OCI-M2 (cell line): ENCODE measurements around the gene HNF4A.

ENCODE experiments used
- DNase-seq: peaks from one replicate; lab custom pipeline; 2025; ENCODE audit not compliant: unreplicated experiment; lab: John Stamatoyannopoulos, UW

HNF4A gene

DNA sequence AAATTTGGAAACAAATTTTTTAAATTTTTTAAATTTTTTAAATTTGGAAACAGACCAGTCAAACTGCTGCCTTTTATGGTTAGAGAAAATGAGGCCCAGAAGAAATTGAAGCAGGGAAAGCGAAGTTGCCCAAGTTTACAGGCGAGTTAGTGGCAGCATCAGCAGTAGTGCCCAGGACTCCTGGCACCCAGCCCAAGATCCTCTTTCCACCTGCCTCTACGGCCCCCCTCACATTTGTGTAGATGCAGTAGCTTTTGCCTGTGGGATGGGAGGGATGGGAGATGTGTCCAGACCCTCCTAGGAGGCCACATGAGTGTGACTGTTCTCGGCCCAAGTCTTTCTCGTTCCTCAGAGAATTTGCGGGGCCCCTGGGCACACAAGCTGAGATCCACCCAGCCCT is 49.8 kb downstream of the HNF4A start:
- no peak for DNase-seq

DNA sequence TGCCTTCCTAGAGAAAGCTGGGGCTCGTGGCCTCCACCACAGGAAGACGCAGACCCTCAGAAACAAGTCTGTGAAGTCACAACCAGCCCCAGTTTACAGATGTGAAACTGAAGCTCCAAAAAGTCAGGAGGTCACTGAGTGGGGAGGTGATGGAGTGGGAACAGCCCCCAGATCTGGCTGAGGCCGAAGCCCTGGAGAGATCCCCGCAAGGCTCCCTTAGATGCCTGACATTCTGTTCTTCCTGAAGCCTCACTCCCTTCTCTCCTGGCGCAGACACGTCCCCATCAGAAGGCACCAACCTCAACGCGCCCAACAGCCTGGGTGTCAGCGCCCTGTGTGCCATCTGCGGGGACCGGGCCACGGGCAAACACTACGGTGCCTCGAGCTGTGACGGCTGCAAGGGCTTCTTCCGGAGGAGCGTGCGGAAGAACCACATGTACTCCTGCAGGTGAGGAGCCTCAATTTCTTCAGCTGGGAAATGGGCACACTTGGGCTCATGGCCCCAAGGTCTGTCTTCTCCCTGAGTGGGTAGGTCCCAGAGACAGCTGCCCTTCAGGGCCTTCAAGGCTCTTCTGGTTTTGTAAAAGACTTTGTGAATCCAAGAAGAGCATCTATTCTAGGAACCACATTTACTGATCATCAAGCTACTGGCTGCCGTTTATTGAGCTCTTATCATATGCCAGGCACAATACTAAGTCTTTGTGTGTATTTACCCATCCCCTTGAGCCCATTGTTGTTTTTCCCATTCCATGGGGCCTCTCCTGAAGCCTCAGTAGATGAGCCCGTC is 50.5 kb downstream of the HNF4A start:
- no peak for DNase-seq

DNA sequence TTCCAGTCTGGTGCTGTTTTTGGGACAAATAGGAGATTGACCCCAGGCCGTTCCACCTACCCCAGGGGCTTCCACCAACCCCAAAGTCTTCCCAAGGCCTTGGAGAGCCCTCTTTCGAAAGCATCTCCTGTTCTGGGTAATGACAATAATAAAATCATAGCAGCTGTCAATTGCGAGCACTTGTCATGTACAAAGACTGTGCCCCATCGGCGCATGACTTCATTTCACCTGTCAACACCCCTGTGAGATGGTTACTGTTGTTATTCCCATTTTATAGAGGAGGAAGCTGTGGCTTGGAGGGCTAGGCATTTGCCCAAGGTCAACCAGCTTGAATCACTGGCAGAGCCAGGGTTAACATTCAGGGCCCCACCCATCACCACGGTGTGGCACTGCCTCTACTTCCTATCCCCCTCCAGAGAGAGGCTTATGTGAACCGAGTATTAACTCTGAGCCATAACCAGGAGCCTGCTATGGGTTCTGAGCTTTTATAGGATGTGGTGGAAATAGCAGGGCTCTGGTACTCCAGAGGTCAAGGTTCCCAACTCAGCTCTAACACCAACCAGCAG is 51.2 kb downstream of the HNF4A start:
- no peak for DNase-seq

DNA sequence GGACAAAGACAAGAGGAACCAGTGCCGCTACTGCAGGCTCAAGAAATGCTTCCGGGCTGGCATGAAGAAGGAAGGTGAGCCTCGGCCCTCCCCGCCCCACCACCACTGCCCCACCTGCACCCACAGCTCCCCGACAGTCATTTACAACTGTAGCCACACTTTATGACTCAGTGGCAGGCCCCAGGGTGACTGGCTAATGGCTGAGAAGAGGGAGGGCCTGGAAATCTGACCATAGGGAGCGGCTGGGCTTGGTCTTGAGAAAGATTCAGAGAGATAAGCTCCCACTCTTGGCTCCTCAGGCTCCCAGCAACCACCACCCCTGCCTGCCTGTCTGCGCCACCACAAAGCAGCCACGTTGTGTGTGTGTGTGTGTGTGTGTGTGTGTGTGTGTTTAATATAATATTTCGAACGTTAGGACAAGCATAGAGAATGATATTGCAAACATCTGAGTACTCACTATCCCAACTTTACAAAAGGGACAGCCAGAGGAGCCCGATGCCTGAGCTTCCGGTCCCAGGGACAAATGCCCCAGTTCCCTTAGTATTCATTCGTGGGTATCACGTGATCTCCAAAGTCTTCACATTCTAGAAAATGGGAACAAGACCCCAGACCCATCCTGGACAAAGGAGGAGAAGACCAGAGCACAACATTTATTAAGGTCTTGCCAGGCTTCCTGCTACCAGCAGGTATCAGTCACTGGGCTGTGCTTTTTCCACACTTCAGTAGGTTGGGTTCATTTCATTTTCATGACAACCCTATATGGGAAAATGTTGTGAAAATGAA is 52.1 kb downstream of the HNF4A start:
- no peak for DNase-seq

DNA sequence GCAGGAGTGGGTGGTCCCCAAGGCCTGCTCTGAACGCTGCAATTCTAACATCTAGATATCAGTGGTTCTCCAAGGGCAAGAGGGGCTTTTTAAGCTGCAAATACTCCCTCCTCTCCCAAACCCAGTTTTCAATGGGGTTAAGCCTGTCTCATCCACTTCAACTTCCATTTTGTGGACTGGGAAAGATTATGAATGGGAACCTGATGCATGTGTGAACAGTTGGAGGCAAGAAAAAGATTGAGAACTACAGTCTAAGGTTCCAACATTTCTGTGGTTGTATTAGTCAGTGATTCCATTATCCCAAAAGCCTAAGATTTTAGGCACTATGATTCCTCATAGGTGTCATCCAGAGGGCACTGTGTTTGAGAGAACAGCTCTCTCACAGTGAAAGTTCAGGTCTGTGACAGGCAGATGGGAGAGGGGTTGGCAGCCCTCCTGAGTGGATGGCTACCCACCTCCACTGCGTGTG is 53.7 kb downstream of the HNF4A start:
- DNase-seq, result no peak

DNA sequence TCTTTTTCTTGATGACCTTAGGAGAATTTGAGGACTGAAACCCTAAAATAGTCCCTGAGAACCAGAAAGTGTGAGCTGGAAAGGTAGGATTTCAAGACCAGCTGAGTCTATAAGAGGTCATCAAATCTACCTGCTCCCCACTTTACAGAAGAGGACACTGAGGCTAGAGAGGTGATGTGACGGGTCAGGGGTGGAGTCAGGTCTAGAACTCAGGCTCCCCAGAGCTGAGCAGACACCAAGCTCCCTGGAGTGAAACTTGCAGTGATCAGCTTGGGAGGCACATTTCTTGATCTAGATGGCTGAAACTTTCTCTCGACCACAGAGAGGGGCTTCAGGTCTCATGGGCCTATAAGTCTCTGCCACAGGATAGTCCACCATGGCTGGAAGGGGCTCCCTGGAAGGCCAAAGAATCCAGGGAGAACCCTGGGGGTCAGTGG is 55.1 kb downstream of the HNF4A start:
- no peak for DNase-seq

DNA sequence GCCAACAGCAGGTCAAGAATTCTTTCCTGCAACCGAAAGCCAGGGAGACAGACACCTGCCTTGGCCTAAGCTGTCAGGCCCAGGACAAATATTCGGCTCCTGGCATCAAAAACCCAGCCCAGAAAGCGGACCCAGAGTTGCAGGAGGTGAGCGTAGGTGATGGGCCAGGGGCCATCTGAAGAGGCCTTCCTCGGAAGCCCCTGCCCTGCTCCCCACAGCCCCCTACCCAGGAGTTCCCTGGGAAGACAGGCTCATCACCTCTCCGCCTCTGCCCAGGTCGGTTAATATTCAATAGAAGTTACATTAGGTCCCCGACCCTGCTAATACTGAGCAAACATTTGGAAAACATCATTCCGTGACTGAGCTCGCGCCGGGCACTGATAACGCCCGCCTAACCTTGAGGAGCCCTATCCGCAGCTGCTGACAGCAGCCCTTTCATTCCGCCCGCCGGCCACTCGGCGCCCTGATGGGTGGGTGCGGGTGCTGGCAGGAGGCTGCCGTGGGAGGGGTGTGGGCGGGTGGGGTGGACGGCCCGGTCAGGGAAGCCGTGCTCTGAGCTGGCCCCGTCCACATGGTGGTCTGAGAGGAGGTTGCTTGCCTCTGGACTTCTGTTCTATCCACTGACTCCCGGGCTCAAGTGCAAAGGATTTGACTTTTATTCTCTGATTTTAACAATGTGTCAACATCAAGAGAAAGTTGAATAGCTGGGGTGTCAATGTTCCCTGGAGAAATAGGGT is 55.7 kb downstream of the HNF4A start:
- no peak for DNase-seq

DNA sequence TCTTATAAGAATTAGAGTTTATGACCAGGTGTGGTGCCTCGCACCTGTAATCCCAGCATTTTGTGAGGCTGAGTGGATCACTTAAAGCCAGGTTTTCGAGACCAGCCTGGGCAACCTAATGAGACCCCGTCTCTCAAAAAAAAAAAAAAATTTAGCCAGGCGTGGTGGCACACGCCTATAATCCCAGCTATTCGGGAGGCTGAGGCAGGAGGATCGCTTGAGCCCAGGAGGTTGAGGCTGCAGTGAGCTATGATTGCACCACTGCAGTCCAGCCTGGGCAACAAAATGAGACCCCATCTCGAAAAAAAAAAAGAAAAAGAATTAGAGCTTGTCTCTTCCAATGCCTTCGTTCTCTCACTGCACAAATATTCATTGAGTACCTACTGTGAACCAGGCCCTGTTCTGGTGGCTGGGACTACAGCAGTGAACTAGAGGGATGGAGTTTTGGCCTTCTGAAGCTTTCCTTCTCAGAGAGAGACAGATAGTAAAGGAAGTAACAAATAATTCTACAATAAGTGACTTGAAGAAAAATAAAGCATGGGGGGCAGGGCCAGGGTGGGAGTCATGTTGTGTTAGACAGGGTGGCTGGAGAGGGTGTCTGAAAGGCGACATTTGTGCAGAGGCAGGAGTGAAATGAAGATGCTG is 56.4 kb downstream of the HNF4A start:
- no peak for DNase-seq

DNA sequence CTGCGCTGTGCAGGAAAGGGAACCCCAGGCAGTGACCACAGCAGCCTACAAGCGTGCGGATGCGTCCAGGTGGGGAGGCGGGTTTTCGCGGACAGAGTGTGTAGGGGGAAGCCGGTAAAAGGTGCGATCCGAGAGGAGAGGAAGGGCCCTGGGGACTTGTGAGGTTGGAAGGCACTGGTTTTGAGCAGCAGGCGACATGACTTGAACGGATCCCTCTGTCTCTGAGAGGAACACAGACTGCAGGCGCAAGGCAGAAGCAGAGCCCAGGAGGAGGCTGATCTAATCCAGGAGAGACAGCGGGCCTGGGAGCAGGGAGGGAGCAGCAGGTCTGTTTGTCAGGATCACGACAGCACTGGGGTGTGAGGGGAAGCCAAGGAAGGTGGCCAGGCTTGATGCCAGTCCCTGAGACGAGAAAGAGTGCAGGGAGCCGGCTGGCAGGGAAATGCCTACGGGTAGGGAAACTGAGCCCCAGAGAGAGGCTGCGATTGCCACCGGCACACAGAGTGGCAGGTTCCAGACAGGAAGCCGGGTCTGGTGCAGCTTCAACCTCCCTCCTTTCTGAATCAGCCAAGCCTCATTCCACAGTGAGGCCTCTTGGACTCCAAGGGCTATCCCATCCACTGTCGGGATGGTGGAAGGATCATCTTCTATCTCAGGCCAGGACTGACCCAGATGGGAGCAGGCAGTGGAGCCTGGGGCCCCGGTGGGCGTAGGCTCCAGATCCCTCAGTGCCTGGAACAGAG is 57.1 kb downstream of the HNF4A start:
- no peak for DNase-seq

DNA sequence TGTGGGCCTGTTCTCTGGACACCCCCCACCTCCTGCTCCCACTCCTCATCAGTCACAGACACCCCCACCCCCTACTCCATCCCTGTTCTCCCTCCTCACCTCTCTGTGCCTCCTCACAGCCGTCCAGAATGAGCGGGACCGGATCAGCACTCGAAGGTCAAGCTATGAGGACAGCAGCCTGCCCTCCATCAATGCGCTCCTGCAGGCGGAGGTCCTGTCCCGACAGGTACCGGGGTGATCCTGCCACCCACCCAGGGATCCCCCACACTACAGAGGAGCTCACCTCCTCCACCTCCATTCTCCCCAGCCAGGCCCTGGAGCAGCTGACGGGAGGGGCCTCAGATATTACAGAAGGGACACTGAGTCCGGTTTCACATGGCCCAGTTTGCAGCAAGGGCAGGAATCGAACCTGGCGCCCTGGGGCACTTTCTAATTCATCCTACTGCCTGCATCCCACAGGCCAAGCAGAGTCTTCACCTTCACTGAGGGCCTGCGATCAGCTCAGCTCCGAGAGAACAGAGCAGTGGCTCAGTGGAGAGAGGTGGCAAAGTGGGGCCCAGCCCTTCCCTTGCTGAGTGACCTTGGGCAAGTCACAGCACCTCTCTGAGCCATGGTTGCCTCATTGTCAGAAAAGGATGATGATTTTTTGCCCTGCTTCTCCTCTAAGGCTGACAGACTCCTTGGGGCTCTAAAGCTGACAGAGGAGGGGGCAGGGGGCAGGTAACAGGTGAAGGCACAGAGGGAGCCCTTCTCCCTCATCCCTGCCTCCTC is 58.3 kb downstream of the HNF4A start:
- DNase-seq, result no peak

DNA sequence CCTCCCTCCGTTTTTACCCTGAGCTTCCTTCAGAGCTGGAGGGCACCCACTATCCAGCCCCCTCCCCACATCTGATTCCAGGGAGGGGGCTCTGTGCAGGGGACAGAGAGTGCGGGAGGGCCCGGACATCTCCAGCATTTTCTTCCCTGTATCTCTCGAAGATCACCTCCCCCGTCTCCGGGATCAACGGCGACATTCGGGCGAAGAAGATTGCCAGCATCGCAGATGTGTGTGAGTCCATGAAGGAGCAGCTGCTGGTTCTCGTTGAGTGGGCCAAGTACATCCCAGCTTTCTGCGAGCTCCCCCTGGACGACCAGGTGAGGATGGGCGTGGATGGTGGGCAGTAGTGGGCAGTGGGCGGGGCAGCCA is 58.8 kb downstream of the HNF4A start:
- DNase-seq, result no peak

DNA sequence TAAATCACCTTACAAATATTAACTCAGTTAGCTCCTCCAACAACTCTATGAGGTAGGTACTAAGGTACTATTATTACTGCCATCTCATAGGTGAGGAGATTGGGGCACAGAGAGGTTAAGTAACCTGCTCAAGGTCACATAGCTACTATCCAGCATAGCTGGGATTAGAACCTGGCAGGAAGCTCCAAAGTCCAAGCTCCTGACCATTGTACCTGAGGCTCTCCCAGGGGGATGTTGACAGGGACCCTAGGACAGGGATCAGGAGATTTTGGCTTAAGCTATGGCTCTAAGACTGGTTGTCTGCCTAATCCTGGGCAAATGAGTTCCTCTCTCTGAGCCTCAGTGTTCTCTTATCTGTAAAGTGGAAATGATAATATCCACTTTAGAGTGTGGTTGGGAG is 59.3 kb downstream of the HNF4A start:
- no peak for DNase-seq

DNA sequence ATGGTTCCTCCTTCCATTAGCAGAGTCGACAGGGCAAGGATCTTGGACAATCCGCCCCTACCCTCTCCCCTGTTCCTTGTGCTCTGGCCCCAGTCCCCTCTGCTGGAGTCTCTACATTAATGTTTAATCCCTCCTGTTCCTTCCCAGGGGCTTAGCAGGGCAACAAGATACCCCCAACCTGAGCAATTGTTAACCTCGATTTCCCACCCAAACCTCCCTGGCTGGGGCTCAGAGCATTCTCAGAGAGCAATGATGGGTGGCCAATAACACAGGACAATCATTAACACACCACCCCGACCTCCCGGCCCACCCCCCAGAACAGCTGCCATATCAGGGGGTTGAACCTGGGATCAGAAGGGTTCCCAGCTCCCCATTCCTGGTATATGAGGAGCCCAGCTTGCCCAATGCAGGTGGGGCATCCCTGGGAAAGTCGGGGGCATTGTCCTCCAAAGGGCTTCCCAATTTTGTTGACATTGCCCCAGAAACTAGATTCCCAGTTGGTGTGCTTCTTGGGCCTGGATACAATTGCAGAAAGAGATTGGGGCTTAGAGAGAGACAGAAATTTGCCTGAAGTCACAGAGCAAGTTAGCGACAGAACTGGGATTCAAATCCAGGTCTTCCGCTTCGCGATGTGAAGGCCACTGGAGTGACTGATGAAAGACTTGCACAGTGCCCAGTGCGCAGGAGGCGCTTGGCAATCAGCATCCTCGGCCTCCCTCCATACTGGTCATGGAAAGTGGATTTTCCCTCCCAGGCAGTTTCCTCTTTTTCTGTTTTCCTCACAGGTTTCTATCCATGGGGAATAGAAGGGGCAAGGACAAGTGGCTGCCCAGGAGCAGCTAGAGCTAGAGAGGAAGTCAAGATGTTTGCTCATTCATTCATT is 60.6 kb downstream of the HNF4A start:
- no peak for DNase-seq

DNA sequence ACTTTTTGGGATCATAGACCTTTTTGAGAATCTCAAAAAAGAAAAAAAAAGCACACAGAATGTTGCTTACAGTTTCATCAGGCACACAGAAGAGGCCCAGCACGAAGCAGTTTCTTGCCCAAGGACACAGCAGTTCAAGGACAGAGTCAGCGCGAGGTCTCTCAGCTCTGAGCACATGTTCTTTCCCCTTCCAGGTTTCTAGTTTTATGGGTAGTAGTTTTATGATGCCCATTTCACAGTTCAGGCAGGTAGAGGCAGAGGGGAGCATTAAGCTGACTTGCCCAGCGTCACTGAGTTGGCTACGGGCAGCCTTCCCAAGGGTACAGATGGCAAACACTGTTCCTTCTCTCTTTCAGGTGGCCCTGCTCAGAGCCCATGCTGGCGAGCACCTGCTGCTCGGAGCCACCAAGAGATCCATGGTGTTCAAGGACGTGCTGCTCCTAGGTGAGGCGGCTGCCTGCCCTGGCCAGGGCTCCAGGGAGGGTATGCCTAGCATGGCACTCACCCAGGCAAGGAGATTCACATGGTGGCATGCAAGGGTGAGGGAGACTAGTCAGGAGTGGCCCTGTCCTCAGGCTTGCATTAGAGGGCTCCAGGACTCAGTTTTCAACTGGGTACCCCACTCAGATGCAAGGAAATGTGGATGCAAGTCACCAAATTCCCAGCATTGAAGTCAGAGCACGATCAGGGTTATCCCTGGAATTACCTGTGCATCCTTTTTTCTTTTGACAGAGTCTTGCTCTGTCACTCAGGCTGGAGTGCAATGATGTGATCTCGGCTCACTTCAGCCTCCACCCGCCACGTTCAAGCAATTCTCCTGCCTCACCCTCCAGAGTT is 62.8 kb downstream of the HNF4A start:
- no peak for DNase-seq

DNA sequence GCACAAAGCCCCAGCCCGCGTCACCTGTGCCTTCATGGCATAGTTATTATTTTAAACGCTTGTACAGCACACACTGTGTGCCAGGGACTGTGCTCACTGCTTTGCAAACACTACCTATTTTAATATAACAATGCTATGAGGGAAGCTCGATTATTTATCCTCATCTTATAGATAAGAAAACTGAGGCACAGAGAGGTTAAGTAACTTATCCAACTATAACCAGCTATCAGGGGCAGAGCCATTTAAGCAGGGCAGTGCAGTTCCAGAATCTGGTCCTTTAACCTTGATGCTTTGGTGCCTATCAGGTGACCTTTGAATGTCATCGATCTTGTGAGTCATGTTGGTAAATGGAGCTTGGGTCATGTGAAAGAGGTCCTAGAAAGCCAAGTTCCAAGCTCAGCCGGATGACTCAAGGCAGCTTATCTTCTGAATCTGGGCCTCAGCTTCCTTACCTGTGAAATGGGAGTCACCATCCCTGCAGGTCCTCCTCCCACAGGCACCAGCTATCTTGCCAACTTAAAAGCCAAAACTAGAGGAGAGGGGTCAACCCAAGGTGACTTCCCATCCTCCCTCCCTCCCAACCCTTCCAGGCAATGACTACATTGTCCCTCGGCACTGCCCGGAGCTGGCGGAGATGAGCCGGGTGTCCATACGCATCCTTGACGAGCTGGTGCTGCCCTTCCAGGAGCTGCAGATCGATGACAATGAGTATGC is 63.8 kb downstream of the HNF4A start:
- no peak for DNase-seq

DNA sequence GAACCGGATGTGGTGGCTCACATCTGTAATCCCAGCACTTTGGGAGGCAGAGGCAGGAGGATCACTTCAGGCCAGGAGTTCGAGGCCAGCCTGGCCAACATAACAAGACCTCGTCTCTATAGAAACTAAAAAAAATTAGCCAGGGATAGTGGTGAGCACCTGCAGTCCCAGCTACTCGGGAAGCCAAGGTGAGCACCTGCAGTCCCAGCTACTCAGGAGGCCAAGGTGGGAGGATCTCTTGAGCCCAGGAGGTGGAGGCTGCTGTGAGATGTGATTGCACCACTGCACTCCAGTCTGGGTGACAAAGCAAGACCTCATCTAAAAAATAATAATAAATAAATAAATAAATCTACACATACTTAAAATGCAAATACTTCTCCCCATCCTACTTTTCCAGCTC is 65.0 kb downstream of the HNF4A start:
- DNase-seq, result no peak

DNA sequence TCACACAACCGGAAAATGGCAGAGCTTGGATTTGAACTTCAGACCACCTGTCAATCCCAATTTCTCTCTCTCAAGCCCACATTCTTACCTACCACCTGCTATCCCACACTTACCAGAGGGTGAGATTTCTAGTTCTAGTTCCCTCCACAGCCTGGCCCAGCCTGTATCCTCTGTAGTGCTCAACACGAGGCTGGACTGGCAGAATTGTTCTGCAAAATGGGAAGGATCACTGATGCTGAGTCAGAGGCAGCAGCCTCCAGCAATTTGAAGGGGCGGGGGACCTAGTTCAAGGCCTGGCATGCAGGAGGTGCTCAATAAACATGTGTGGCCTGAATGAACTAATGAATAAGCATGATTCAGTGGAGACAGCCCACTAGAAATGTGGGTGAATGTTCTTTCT is 66.6 kb downstream of the HNF4A start:
- no peak for DNase-seq
